ENCODE results near the gene DIPK1C. TPM values are rescaled to one million over a fixed set of nuclear protein-coding genes. Genes with fewer than 3 reads are reported as not detected.

DIPK1C gene
- total and polyA plus RNA-seq, 9 of the 15 experiments (the other 6 are each of a cell fraction or from before 2014, with no cell fraction given), result 0.04 to 0.32 (median 0.15) TPM; not detected in 2

DNA sequence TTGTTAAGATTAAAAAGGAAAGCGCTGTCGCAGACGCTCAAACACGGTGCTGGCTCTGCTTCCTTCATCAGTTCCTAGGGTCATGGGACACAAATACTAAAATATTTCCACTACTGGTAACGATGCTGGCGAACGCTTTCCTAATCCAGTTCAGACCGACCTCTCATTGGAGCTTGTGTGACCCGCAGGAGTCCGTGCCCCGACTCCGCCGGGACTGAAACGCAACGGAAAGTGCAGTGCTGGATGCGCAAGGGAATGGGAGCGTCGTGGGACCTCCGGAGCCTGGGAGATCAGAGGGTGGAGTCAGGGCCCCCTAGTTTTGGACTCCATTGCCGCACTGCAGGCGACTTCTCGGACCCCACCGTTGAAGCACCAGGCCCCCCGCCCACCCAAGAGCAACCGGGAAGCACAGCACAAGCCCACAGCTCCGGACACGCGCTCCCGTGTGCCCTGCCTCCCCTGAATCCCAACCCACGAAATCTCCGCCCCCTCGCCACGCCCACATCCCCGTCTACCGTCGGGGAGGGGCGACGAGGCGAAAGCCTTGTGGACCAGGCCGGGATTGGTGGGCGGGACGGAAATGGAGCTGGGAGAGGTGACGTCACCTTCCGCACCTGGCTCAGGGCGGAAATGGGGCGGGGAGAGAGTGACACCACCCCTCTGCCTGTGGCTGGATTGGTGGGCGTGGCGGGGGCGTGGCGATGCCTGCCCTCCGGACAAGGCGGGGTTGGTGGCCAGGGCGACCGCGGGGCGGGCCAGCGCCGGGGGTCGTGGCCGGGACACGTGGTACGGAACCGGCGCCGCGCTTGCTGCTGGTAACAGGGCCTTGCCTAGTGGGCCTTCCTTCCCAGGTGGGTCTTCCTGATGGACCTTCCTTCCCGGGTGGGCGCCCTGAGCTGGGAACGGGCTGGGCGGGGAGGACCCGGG lies 38.7 kb upstream of the DIPK1C start, which contains the start of gene CNDP2 (continued):
- TF ChIP-seq, protein P1, sequence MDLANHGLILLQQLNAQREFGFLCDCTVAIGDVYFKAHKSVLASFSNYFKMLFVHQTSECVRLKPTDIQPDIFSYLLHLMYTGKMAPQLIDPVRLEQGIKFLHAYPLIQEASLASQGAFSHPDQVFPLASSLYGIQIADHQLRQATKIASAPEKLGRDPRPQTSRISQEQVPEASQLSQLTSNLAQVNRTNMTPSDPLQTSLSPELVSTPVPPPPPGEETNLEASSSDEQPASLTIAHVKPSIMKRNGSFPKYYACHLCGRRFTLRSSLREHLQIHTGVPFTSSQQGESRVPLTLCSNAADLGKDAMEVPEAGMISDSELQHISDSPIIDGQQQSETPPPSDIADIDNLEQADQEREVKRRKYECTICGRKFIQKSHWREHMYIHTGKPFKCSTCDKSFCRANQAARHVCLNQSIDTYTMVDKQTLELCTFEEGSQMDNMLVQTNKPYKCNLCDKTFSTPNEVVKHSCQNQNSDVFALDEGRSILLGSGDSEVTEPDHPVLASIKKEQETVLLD (IDR thresholded peaks at IDR 0.05), result no peak
- no peak for TF ChIP-seq SRSF3 (IDR thresholded peaks at IDR 0.05; ENCODE audit: insufficient read depth, low read length)
- no peak for TF ChIP-seq ZMIZ1 (IDR thresholded peaks at IDR 0.05; ENCODE audit: low read depth in 2 of 2, low read length in 2 of 2)
- peak; percentile 64 to 77; a peak in 1 of 4 replicates for TF ChIP-seq SIN3A (IDR thresholded peaks at IDR 0.05; ENCODE audit: borderline replicate concordance in 2 of 2, control insufficient read depth in 1 of 2, low read depth in 2 of 2, low read length in 2 of 2)
- TF ChIP-seq KAT7 (CRISPR knock-in tag; IDR thresholded peaks at IDR 0.05; ENCODE audit: borderline replicate concordance), result no peak
- TF ChIP-seq, protein P2, sequence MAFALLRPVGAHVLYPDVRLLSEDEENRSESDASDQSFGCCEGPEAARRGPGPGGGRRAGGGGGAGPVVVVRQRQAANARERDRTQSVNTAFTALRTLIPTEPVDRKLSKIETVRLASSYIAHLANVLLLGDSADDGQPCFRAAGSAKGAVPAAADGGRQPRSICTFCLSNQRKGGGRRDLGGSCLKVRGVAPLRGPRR (CRISPR knock-in tag; IDR thresholded peaks at IDR 0.05), result no peak
- TF ChIP-seq, protein P3, sequence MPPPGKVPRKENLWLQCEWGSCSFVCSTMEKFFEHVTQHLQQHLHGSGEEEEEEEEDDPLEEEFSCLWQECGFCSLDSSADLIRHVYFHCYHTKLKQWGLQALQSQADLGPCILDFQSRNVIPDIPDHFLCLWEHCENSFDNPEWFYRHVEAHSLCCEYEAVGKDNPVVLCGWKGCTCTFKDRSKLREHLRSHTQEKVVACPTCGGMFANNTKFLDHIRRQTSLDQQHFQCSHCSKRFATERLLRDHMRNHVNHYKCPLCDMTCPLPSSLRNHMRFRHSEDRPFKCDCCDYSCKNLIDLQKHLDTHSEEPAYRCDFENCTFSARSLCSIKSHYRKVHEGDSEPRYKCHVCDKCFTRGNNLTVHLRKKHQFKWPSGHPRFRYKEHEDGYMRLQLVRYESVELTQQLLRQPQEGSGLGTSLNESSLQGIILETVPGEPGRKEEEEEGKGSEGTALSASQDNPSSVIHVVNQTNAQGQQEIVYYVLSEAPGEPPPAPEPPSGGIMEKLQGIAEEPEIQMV (tag; conservative IDR thresholded peaks at IDR 0.05; ENCODE audit: low read depth), result no peak
- TF ChIP-seq ZNF77 (CRISPR knock-in tag; IDR thresholded peaks at IDR 0.05), result no peak
- TF ChIP-seq PTBP1 (IDR thresholded peaks at IDR 0.05; ENCODE audit: low read depth, low read length), result no peak
- TF ChIP-seq HNRNPUL1 (IDR thresholded peaks at IDR 0.05; ENCODE audit: low read length), result no peak
- TF ChIP-seq, protein P4, sequence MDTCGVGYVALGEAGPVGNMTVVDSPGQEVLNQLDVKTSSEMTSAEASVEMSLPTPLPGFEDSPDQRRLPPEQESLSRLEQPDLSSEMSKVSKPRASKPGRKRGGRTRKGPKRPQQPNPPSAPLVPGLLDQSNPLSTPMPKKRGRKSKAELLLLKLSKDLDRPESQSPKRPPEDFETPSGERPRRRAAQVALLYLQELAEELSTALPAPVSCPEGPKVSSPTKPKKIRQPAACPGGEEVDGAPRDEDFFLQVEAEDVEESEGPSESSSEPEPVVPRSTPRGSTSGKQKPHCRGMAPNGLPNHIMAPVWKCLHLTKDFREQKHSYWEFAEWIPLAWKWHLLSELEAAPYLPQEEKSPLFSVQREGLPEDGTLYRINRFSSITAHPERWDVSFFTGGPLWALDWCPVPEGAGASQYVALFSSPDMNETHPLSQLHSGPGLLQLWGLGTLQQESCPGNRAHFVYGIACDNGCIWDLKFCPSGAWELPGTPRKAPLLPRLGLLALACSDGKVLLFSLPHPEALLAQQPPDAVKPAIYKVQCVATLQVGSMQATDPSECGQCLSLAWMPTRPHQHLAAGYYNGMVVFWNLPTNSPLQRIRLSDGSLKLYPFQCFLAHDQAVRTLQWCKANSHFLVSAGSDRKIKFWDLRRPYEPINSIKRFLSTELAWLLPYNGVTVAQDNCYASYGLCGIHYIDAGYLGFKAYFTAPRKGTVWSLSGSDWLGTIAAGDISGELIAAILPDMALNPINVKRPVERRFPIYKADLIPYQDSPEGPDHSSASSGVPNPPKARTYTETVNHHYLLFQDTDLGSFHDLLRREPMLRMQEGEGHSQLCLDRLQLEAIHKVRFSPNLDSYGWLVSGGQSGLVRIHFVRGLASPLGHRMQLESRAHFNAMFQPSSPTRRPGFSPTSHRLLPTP (IDR thresholded peaks at IDR 0.05; ENCODE audit: borderline replicate concordance, extremely low read depth, insufficient read length), result no peak
- TF ChIP-seq, protein P5, sequence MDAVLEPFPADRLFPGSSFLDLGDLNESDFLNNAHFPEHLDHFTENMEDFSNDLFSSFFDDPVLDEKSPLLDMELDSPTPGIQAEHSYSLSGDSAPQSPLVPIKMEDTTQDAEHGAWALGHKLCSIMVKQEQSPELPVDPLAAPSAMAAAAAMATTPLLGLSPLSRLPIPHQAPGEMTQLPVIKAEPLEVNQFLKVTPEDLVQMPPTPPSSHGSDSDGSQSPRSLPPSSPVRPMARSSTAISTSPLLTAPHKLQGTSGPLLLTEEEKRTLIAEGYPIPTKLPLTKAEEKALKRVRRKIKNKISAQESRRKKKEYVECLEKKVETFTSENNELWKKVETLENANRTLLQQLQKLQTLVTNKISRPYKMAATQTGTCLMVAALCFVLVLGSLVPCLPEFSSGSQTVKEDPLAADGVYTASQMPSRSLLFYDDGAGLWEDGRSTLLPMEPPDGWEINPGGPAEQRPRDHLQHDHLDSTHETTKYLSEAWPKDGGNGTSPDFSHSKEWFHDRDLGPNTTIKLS (IDR thresholded peaks at IDR 0.05; ENCODE audit: borderline replicate concordance, low read depth), result peak; percentile 33; the same call in 1 of the 2 replicates
- TF ChIP-seq DNMT1 (IDR thresholded peaks at IDR 0.05), result no peak
